Activated naive CD4-positive, alpha-beta T cell treated with anti-CD3 and anti-CD28 coated beads, Interleukin-2, amount 50 U/mL, for 16 hours (primary cell): Measurements from ENCODE around the gene PRSS12.

Experiments used
- DNase-seq: peaks from one replicate; pipeline ENCODE4 v3.0.0-alpha.2; 2020

Gene PRSS12

GRCh38 chr4:118354913-118355312, 2.1 kb upstream of the PRSS12 start:
- DNase-seq = no peak

DNA sequence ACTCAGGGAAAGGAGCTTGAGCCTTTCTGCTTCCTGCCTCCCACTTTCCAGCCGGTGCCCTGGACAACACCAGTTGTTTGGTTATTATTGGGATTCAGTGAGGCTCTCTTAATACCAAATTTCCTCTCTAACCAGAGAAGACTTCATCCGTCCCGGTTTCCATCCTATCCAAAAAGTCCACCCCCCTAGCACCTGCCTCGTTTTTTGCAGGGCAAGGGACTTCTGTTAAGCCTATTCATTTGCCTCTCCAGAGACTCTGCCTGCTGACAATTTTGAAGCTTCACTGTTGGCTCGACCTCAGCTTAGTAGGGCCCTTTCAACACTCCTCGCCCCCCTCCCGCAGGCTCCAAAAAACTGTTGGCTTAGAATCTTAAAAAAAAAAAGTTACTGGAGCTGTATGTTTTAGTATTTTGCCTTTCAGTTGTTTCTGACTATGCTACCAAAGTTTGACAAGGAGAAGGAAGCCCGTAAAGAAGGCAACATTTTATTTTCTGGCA, 779 bp upstream of the PRSS12 start:
- DNase-seq = no peak

DNA sequence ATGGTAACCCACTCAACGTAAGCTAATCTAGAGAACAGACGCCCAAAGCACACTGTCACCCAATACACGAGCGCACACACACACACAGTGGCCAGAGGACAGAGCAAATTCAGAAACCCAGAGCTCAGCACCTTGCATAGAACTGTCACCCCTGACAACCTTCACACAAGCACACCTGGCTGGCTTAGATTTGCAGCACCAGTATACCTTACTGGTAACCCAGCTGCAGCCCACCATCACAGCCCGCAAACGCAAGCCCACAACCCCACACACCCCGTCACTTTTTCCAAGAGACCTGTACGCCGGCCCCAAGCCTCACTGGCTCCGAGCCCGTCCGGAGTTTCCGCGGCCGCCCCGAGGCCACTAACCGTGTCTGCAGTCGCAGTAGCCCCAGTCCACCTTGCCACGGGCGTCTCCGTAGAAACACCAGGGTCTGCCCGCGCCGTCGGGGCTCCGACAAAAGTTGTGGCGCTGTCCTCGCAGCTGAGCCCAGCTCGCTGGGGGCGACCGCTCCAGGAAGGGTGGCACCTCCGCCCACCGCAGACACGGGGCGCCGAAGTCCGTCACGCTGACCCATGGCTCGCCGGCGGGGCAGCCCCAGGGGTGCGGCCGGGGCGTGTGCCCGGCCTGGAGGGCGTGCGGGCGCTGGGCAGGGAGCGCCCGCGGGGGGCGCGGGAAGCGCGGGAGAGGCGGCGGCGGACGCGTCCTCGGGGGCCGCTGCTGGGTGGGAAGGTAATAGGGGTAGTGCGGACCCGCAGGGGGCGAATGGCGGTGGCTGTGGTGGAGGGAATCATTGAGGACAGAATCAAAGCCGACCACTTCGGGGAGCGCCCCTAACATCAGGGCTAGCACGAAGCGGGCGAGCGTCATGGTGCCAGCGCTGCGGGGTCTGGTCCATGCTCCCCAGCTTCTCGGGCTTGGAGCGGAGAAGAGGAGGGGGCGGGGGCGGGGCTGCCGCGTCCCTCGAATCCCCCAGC, 664 bp downstream of the PRSS12 start:
- DNase-seq = no peak

- no peak for DNase-seq
Measured at GRCh38 chr4:118350961-118351360, 1.8 kb downstream of the PRSS12 start.

DNA sequence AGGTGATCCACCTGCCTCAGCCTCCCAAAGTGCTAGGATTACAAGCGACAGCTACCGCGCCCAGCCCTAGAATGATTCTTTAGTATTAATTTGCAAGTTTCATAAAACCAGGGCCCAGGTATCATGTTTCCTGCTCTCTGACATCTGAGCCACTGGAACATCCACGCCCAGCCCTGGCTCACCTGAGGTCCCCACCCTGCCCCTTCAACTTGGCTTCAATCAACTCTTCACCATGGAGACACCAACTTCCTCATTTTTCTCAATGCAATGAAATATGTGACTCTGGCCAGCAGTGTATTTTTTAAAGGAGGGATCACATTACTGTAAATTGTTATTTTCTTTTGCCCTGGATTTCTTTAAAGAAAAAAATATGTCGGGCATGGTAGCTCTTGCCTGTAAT, 3.9 kb downstream of the PRSS12 start:
- DNase-seq = no peak

DNA sequence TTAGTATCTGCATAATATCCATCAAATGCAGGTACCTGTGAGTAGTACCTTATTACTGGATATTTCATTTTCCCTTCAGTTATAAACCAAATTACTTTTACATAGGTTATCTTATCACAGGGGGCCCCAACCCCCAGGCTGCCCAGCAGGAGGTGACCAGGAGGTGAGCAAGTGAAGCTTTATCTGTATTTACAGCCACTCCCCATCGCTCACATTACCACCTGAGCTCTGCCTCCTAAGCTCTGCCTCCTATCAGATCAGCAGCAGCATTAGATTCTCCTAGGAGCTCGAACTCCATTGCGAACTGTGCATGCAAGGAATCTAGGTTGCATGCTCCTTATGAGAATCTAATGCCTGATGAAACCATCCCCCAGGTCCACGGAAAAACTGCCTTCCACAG, 6.3 kb downstream of the PRSS12 start:
- DNase-seq = no peak

DNA sequence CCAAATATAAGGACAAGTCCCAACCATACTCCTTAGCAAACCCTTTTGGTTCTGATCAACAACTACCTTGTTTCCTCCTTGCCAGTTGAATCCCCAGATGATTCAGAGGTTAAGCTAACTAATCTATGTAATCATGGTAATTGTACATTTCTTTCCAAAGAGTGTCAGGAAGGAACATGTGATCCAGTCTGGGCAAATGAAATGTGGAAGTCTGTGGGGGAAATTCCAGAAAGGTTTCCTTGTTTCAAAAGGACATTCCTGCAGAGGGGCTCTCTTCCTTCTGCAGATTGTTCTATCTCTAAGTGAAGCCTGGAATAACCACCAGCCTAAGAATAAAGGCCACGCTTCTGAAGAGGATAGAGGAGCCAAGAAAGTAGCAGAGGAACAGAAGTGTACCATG, 7.0 kb downstream of the PRSS12 start:
- no peak for DNase-seq

DNA sequence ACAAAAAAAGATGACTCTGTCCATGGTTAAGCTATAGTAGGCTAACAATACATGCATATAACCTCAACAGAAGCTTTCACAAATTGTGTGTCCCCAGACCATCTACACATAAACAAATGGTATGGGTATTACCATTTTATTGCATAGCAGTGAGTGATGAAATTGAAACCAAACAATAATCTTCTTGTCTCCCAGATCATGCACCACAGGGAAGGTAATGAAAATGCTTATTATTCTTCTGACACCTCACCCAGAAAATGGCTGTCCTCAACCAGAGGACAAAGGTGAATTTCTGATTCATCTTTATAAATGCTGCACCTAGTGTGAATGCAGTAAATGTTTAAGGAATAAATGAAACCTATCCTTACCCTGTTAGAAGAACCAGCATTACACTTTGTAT, 8.0 kb downstream of the PRSS12 start:
- DNase-seq = no peak

DNA sequence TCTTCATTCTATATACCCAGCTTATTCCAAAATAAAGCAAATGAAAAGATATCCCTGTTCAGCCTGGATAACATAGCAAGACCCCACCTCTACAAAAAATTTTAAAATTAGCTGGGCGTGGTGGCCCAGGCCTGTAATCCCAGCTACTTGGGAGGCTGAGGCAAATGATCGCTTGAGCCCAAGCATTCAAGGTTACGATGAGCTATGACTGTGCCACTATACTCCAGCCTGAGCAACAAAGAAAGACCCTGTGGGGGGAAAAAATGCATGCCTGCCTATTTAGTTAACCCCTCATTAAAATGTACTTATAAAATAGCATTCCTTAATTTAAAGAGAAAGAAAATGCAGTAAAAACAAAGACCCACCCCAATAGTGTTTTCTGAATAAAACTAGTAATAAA, 9.3 kb downstream of the PRSS12 start:
- DNase-seq = no peak

GRCh38 chr4:118340109-118340508, 12.7 kb downstream of the PRSS12 start:
- DNase-seq = no peak

GRCh38 chr4:118338981-118339765, 13.6 kb downstream of the PRSS12 start:
- no peak for DNase-seq

DNA sequence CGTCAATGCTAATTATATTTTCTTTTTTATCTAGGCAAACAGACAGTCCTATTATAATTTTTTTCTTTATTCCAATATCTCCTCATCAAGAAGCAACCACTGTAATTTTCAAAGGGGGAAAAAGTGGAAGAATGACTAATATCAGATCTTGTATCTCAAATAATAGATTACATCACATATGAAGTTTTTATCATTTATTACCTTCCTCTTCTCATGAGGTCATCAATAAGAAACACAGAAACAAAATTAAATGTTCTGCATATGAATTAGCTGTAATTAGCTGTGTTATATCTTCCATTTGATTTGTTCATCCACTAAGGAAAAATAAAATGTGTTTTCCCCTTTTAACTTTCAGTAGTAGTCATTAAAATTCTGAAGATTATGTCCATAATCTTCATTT, 14.3 kb downstream of the PRSS12 start:
- no peak for DNase-seq

DNA sequence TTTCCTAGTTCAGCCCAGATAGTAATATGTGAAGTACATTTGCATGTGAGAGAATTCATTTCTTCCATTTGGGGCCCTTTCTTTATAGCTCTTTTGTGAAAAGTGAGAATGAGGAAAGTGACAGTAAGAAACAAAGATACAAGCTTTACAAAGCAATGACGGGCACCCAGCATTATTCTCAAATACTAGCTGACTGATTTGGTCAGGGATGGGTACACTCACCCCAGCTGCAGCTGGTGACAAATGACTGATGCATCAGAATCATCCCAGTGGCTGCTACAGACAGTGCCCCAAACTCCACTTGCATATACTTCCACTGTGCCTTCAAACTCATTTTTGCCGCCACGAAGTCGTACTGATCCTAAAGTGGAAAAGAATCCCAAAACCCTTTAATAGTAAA, 14.8 kb downstream of the PRSS12 start:
- DNase-seq = no peak

DNA sequence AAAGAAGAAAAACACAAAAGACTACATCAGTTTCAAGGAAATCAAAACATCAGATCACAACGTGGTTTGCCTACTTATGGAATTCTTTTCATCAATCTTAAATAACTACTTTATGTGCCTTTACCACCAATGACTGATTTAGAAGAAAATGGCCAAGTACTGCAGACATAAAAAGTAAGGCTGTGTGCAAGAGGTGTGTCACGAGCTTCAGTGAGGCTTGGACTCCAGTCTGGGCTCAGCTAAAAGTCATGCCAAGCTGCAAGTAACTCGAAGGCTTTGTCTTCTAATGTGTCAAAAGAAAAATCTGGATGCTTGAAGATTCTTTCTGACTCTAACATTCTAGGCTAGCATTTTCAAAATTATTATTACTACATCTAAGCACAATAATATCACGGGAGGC, 17.0 kb downstream of the PRSS12 start:
- DNase-seq = no peak

DNA sequence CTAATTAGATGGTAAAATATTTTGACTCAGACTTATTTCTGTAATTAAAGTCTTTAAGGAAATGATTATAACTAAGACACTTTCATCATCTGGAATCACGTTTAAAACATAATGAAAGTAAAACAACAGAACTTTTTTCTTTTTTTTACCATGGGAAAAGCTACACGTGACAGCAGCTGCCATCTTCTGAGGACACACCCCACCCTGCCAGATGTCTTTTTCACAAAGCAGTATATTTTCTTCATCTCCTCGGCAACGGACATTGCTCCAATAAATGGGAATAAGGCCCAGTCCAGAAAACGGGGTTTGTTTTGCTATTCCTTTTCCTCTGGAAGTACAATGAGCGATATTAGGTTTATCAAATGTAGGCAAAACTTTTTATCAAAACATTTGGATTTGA, 17.5 kb downstream of the PRSS12 start:
- no peak for DNase-seq

GRCh38 chr4:118331352-118331751, 21.5 kb downstream of the PRSS12 start:
- no peak for DNase-seq

GRCh38 chr4:118329849-118330248, 23.0 kb downstream of the PRSS12 start:
- DNase-seq = no peak

DNA sequence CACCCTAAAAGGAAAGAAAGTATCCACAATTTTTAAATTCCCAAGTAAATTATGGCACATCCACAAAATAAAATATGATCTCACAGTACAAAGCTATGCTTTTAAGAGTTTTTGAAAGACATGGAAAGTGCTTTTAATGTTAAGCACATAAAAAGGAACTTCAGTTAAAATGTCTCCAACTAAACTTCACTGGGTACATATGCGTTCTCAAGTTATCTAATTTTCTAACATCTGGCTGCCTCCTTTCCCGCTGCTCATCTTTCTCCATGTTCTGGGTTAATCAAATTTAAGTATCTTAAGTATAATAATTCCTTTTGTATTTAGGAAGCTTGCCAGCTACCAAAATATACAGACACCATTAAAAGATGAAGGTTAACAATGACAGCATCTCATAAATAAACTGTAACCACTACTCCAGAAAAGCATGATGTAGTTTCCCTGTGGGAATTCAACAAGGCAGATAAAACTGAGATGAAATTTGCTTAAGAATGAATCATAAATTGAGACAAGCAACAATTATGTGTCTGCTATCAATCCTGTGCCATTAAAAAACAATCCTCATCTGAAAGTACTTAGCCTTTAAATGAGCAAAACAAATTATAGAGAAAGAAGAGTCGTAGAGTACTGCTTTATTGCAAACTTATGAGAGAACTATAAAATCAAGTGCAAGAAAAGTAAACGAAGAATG, 25.1 kb downstream of the PRSS12 start:
- DNase-seq = no peak

- no peak for DNase-seq
Measured at GRCh38 chr4:118326585-118326984, 26.2 kb downstream of the PRSS12 start.

DNA sequence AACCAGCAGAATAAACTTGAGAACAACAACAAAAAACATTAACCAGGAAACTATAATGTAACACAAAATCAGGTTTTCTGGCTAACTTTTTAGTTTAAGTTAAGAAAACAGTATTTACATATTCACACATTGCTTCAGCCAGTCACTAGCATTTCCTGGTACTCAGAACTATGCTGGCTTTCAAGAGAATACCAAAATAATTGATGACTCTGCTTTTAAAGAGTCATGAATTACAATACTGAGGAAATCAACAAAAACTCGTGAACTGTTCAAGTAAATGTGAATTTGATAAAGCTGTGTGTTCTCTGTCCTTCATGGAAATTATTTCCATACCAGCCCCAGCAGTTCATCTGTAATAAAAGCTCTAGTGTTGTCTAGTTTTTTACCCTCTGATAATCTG, 27.4 kb downstream of the PRSS12 start:
- no peak for DNase-seq

DNA sequence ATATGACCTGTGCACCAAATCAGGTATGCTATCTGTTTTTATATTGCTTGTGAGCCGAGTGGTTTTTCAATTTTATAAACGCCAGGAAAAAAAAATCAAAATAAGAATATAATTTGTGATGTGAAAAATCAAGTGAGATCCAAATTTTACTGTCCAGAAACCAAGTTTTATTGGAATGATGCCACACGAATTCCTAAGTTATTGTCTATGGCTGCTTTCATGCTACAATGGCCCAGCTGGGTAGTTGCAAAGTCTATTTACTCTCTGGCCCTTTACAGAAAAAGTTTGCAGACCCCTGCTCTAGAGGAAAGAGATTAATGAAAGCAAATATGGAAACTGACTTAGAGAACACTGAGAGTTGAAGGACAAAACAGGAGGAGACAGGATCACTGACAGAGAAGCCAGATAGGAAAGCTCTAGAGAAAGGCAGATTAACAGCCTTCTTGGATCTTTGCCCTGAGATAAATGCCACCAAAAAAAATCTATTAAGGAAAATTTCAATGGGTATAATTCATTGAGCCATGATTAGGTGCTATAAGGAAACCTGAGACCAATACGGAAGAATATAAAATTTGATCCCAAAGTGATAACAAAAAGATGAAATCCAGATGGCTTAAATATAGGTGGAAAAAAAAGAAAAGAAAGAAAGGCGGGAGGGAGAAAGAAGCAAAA, 29.8 kb downstream of the PRSS12 start:
- no peak for DNase-seq

- DNase-seq = no peak
Measured at GRCh38 chr4:118318931-118319330, 33.9 kb downstream of the PRSS12 start.

GRCh38 chr4:118317691-118318090, 35.1 kb downstream of the PRSS12 start:
- DNase-seq = no peak
